SK-N-MC (cell line): ENCODE results near the gene MMAB.

Experiments
- DNase-seq: peaks from one replicate; pipeline ENCODE4 v3.0.0-alpha.2; 2011; ENCODE audit warnings: low read depth, low spot score
- H3K27ac ChIP-seq: fragments of 200-600 bp; sonication (generic); 2 replicates; pipeline ENCODE4 v1.5.1; 2016; ENCODE audit warnings: mixed run types
- H3K36me3 ChIP-seq: fragments of 200-600 bp; sonication (generic); 2 replicates; pipeline ENCODE4 v1.6.1; 2017; ENCODE audit warnings: antibody characterized with exemption, low read length, mixed read lengths; ENCODE audit not compliant: insufficient read depth
- H3K4me3 ChIP-seq: fragments of 200-600 bp; sonication (generic); 2 replicates; pipeline ENCODE4 v1.5.1; 2016
- H3K9ac ChIP-seq: fragments of 200-600 bp; sonication (generic); 2 replicates; pipeline ENCODE4 v1.8.0; 2017; ENCODE audit warnings: mixed run types, mixed read lengths; ENCODE audit not compliant: insufficient read length
- H3K9me3 ChIP-seq: fragments of 200-600 bp; sonication (generic); 2 replicates; pipeline ENCODE4 v1.6.1; 2017; ENCODE audit warnings: low read depth, mild to moderate bottlenecking, antibody characterized with exemption, low read length, moderate library complexity, mixed read lengths
- EZH2 ChIP-seq: fragments of 200-600 bp; sonication (generic); IDR thresholded peaks from one replicate; pipeline ENCODE4 v1.6.1; 2017; ENCODE audit warnings: antibody characterized with exemption
- FOXP2 ChIP-seq: optimal IDR thresholded peaks from 2 replicates; pipeline ENCODE3; 2011; ENCODE audit warnings: mild to moderate bottlenecking, moderate library complexity; ENCODE audit not compliant: insufficient read depth; ENCODE audit errors: extremely low read length, control extremely low read depth
- POLR2AphosphoS5 ChIP-seq: IDR thresholded peaks from 2 replicates; pipeline ENCODE4 v1.6.1; 2012; ENCODE audit warnings: mild to moderate bottlenecking, low read depth, low read length, borderline replicate concordance

Gene MMAB

GRCh38 chr12:109577311-109577710 is 4.0 kb upstream of the MMAB start:
- Histone ChIP-seq H3K36me3 (peaks cover 66% of the 10 kb centered on the region), H3K27ac (no peak overlapping the region)

DNA sequence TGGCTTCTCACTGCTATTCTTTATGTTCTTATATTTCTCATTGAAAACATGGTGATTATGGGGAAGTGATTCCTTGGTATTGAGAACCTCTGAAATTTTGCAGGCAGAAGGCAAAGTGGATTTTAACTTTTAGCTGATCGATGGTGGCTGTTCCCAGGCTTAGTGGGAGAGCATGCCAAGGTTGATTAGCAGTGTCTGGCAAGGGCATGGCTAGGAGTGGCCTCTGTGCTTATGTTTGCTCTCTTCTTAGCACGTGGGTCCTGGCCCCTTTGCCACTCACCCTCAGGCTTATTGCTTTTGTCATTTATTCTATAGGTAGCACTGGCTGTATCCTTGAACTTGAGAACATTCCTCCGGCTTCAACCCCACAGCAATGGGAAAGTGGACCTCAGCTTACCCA is 2.4 kb upstream of the MMAB start:
- no peak overlapping the region for H3K27ac ChIP-seq
- no peak overlapping the region for H3K4me3 ChIP-seq
- no peaks in the 10 kb centered on the region for H3K9me3 ChIP-seq
- no peak for TF ChIP-seq EZH2
- TF ChIP-seq FOXP2 = no peak
- TF ChIP-seq POLR2AphosphoS5 = no peak
- no peak for DNase-seq
- no peak overlapping the region for H3K9ac ChIP-seq
- peaks cover 57% of the 10 kb centered on the region for H3K36me3 ChIP-seq

More at GRCh38 chr12:109577311-109577710, 4.0 kb upstream of the MMAB start:
- no peak for DNase-seq
- Histone ChIP-seq H3K9me3 (no peaks in the 10 kb centered on the region), H3K9ac (no peak overlapping the region), H3K4me3 (no peak overlapping the region)
- TF ChIP-seq POLR2AphosphoS5 (no peak), FOXP2 (no peak), EZH2 (no peak)

DNA sequence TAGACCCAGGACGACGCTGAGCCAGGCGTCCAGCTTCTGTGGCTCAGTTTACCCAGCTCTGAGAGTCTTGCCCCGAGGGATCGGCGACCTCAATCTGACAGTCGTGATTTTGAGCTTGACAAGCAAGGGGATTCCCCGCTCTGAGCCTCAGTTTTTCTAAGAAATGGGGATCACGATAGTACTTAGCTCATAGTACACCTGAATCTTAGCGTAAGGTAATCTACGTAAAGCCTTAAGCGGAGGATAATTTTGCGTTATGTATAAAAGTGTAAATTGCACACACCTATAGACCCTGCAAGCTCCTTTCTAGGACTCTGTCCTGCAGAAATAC is 575 bp upstream of the MMAB start:
- no peak overlapping the region for H3K27ac ChIP-seq
- no peaks in the 10 kb centered on the region for H3K9me3 ChIP-seq
- peak overlapping the region; percentile 86 for H3K9ac ChIP-seq
- DNase-seq = no peak
- TF ChIP-seq POLR2AphosphoS5 = no peak
- no peak for TF ChIP-seq EZH2
- no peak for TF ChIP-seq FOXP2
- peaks cover 56% of the 10 kb centered on the region for H3K36me3 ChIP-seq
- H3K4me3 ChIP-seq = peak overlapping the region; percentile 88

GRCh38 chr12:109572506-109572845 is 828 bp downstream of the MMAB start:
- Histone ChIP-seq H3K4me3 (peak overlapping the region; percentile 88), H3K9ac (peak overlapping the region; percentile 87), H3K36me3 (peaks cover 51% of the 10 kb centered on the region), H3K9me3 (no peaks in the 10 kb centered on the region), H3K27ac (peak overlapping the region; percentile 91)
- TF ChIP-seq POLR2AphosphoS5 = no peak
- DNase-seq = no peak

GRCh38 chr12:109571773-109572505 is 1.4 kb downstream of the MMAB start:
- Histone ChIP-seq H3K9ac (no peak overlapping the region), H3K4me3 (peak overlapping the region; percentile 88), H3K27ac (no peak overlapping the region), H3K36me3 (peaks cover 46% of the 10 kb centered on the region), H3K9me3 (no peaks in the 10 kb centered on the region)
- TF ChIP-seq FOXP2 (no peak), EZH2 (no peak), POLR2AphosphoS5 (no peak)
- no peak for DNase-seq

- Histone ChIP-seq H3K4me3 (no peak overlapping the region), H3K9ac (no peak overlapping the region), H3K36me3 (peaks cover 45% of the 10 kb centered on the region), H3K27ac (no peak overlapping the region), H3K9me3 (no peaks in the 10 kb centered on the region)
- DNase-seq = no peak
- TF ChIP-seq FOXP2 (no peak), POLR2AphosphoS5 (no peak), EZH2 (no peak)
These were observed 4.8 kb downstream of the MMAB start for GRCh38 chr12:109568486-109568885.

- H3K9ac ChIP-seq = no peak overlapping the region
- H3K36me3 ChIP-seq = peaks cover 50% of the 10 kb centered on the region
- no peak for DNase-seq
- no peaks in the 10 kb centered on the region for H3K9me3 ChIP-seq
- TF ChIP-seq POLR2AphosphoS5 = no peak
- no peak for TF ChIP-seq FOXP2
- TF ChIP-seq EZH2 = no peak
- no peak overlapping the region for H3K27ac ChIP-seq
- H3K4me3 ChIP-seq = no peak overlapping the region
These were observed 5.3 kb downstream of the MMAB start for GRCh38 chr12:109567967-109568366.

DNA sequence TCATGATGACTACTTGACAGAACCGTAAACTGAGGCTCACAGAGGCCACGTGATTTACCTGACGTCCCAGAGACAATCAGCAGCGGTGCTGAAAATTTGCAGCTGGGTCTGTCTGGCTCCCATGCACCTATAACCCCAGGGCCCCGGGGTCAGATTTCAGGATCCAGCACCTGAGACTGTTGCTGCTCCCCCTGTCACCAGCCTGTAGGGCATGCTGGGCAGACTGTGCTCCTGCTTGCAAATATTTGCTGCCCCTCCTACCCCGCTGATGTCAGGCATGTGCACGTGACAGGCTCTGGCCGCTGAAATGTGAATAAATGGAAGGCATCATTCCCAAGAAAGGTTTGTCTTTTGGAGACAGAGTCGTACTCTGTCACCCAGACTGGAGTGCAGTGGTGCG is 6.0 kb downstream of the MMAB start:
- Histone ChIP-seq H3K4me3 (no peak overlapping the region), H3K36me3 (peaks cover 56% of the 10 kb centered on the region), H3K9me3 (no peaks in the 10 kb centered on the region), H3K9ac (no peak overlapping the region), H3K27ac (no peak overlapping the region)
- TF ChIP-seq POLR2AphosphoS5 = no peak
- TF ChIP-seq EZH2 = no peak
- TF ChIP-seq FOXP2 = no peak
- DNase-seq = no peak

DNA sequence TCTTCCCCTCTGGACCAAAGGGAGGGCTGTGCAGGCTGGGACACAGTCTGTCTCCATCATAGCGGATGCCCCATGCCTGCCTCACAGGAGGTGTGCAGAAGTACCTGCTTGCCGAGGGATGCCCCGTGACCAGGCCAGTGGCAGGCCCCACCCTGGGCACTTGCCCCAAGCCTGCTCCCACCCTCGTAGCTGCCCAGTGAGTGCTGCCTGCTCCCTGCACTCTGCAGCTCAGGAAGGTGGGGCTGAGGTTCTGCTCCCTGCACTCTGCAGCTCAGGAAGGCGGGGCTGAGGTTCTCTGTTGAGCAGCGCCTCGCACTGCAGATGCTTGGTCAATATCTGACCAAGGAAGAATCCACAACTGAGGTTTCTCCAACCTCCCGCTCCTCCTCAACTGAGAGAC is 6.9 kb downstream of the MMAB start:
- Histone ChIP-seq H3K4me3 (no peak overlapping the region), H3K36me3 (peaks cover 54% of the 10 kb centered on the region), H3K27ac (no peak overlapping the region), H3K9ac (no peak overlapping the region), H3K9me3 (no peaks in the 10 kb centered on the region)
- TF ChIP-seq FOXP2 = no peak
- no peak for TF ChIP-seq EZH2
- no peak for TF ChIP-seq POLR2AphosphoS5
- no peak for DNase-seq
